Upper lobe of right lung (tissue), 1 donor: ENCODE data around the gene RALGPS1. TPM values are rescaled to one million over a fixed set of nuclear protein-coding genes. Genes with fewer than 3 reads are reported as not detected.

ENCODE experiments used
- ATAC-seq: fragments of 200-7000 bp; cut with Tn5 transposase; one replicate; pipeline ENCODE4 v1.9.1; 2020; ENCODE audit warnings: mild to moderate bottlenecking, moderate library complexity
- DNase-seq: peaks from one replicate; pipeline ENCODE4 v3.0.0-alpha.2; 2020
- H3K27ac ChIP-seq: fragments of 200-600 bp; one replicate; pipeline ENCODE4 v1.8.0; 2022
- H3K27me3 ChIP-seq: fragments of 200-600 bp; one replicate; pipeline ENCODE4 v1.8.0; 2022; ENCODE audit warnings: mild to moderate bottlenecking
- H3K36me3 ChIP-seq: fragments of 200-600 bp; one replicate; pipeline ENCODE4 v1.8.0; 2022
- H3K4me1 ChIP-seq: fragments of 200-600 bp; one replicate; pipeline ENCODE4 v1.8.0; 2022
- H3K4me3 ChIP-seq: fragments of 200-600 bp; one replicate; pipeline ENCODE4 v1.8.0; 2022; ENCODE audit warnings: mild to moderate bottlenecking
- H3K9me3 ChIP-seq: fragments of 200-600 bp; one replicate; pipeline ENCODE4 v1.8.0; 2022
- intact Hi-C: fragments of 100-400 bp; cut with DNase I; formaldehyde crosslinking; loops from one replicate; pipeline ENCODE4 v1.11.0; 2022
- total RNA-seq: library from RNA; stranded (reverse); fragmentation: NEBNext Ultra II Directional; extraction: Animal tissue kit (Norgen Biotek cat#: 25700); gene quantifications from one replicate; pipeline ENCODE4 v1.2.1, GENCODE V29; 2021
- TF ChIP-seq, protein P1 (sequence below): fragments of 200-600 bp; IDR thresholded peaks from one replicate; pipeline ENCODE4 v1.8.0; 2022; ENCODE audit warnings: antibody characterized with exemption
- donor health status: DM: no; HTN: yes; CAD: no; lungs with severe emphysema.

Gene RALGPS1
- total RNA-seq, 1 donor from 2014 or later, result 15.9 TPM

DNA sequence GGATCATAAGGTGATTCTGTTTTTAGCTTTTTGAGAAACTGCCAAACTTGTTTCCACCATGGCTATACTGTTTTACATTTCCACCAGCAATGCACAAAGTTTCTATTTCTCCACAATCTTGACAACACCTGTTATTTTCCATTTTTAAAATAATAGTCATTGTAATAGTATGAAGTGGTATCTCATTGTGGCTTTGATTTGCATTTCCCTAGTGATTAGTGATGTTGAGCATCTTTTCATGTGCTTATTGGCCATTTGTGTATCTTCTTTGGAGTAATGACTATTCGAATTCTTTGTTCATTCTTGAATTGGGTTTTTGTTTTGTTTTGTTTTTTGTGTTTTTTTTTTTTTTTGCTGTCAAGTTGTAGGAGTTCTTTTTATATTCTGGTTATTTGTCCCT is 354.9 kb downstream of the RALGPS1 start:
- ATAC-seq (no peak), DNase-seq (no peak)
- Histone ChIP-seq H3K4me3 (no peak overlapping the region), H3K36me3 (no peaks in the 10 kb centered on the region), H3K4me1 (no peaks in the 10 kb centered on the region), H3K27ac (no peak overlapping the region), H3K27me3 (no peaks in the 10 kb centered on the region), H3K9me3 (no peaks in the 10 kb centered on the region)
- intact Hi-C loops, result no loop called here
- TF ChIP-seq, protein P1, sequence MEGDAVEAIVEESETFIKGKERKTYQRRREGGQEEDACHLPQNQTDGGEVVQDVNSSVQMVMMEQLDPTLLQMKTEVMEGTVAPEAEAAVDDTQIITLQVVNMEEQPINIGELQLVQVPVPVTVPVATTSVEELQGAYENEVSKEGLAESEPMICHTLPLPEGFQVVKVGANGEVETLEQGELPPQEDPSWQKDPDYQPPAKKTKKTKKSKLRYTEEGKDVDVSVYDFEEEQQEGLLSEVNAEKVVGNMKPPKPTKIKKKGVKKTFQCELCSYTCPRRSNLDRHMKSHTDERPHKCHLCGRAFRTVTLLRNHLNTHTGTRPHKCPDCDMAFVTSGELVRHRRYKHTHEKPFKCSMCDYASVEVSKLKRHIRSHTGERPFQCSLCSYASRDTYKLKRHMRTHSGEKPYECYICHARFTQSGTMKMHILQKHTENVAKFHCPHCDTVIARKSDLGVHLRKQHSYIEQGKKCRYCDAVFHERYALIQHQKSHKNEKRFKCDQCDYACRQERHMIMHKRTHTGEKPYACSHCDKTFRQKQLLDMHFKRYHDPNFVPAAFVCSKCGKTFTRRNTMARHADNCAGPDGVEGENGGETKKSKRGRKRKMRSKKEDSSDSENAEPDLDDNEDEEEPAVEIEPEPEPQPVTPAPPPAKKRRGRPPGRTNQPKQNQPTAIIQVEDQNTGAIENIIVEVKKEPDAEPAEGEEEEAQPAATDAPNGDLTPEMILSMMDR, result no peak

Other genes starting within 250 kb of the RALGPS1 start
- gene ZBTB43, start 109.7 kb upstream of the RALGPS1 start, total RNA-seq, result 24.9 TPM
- gene ZBTB34, start 54.1 kb upstream of the RALGPS1 start, total RNA-seq, result 15.1 TPM
- gene ANGPTL2, start 207.9 kb downstream of the RALGPS1 start, total RNA-seq, result 19.4 TPM